IMR-90 (cell line): ENCODE data around the gene PCSK5. TPM values are rescaled to one million over a fixed set of nuclear protein-coding genes. Genes with fewer than 3 reads are reported as not detected.

Source experiments
- ATAC-seq: fragments of 200-7000 bp; cut with Tn5 transposase; 2 replicates; pipeline ENCODE4 v1.9.1; 2020; ENCODE audit warnings: low read depth, mild to moderate bottlenecking, moderate library complexity
- BruUV-seq: library from RNA; stranded (reverse); fragments of 400-500 nt; replicated peaks from 2 replicates; lab custom pipeline; 2021; lab: Mats Ljungman, UMichigan
- CTCF ChIA-PET: fragments of 300-600 bp; formaldehyde crosslinking; extraction: SDS; loops from one replicate; lab custom pipeline; 2021; ENCODE audit warnings: antibody characterized with exemption; lab: Yijun Ruan, JAX
- POLR2A ChIA-PET: fragments of 300-600 bp; sonication (Branson Sonifier 250); formaldehyde crosslinking; loops from one replicate; lab custom pipeline; 2022; ENCODE audit warnings: antibody characterized with exemption; ENCODE audit not compliant: unreplicated experiment; lab: Charles Lee
- DNase-seq: peaks from one replicate; pipeline ENCODE4 v3.0.0; 2013
- H2AFZ ChIP-seq: replicated peaks from 2 replicates; pipeline ENCODE3; 2013; ENCODE audit warnings: low read length, mild to moderate bottlenecking; ENCODE audit not compliant: poor library complexity
- H2AK5ac ChIP-seq: 2 replicates; pipeline ENCODE4 v1.6.1; 2013; ENCODE audit warnings: low read depth, low read length, inconsistent platforms
- H2AK9ac ChIP-seq: replicated peaks from 2 replicates; pipeline ENCODE3; 2013; ENCODE audit warnings: mild to moderate bottlenecking, low read depth, low read length, moderate library complexity; ENCODE audit not compliant: poor library complexity
- H2BK120ac ChIP-seq: 2 replicates; pipeline ENCODE4 v1.6.1; 2013; ENCODE audit warnings: low read depth, low read length, inconsistent platforms
- H2BK15ac ChIP-seq: 3 replicates; pipeline ENCODE4 v1.6.1; 2013; ENCODE audit warnings: low read depth, low read length, inconsistent platforms
- H2BK20ac ChIP-seq: 2 replicates; pipeline ENCODE4 v1.6.1; 2013; ENCODE audit warnings: low read depth, mild to moderate bottlenecking, inconsistent platforms, low read length, moderate library complexity
- H2BK5ac ChIP-seq: 2 replicates; pipeline ENCODE4 v1.6.1; 2013; ENCODE audit warnings: mild to moderate bottlenecking, low read depth, low read length, inconsistent platforms; ENCODE audit not compliant: poor library complexity, severe bottlenecking
- H3K14ac ChIP-seq: replicated peaks from 2 replicates; pipeline ENCODE4 v1.6.1; 2013; ENCODE audit warnings: low read depth, low read length, inconsistent platforms
- H3K18ac ChIP-seq: 2 replicates; pipeline ENCODE4 v1.6.1; 2013; ENCODE audit warnings: low read depth, low read length, control low read depth
- H3K23ac ChIP-seq: 2 replicates; pipeline ENCODE4 v1.6.1; 2013; ENCODE audit warnings: low read depth, low read length, inconsistent platforms
- H3K27ac ChIP-seq: 2 replicates; pipeline ENCODE4 v1.5.1; 2013; ENCODE audit warnings: mild to moderate bottlenecking, control low read depth, low read length; ENCODE audit not compliant: insufficient read depth
- H3K27me3 ChIP-seq: 2 replicates; pipeline ENCODE4 v1.6.1; 2013; ENCODE audit warnings: low read length; ENCODE audit not compliant: control insufficient read depth, insufficient read depth
- H3K36me3 ChIP-seq: 2 replicates; pipeline ENCODE4 v1.6.1; 2013; ENCODE audit warnings: low read length, mixed read lengths; ENCODE audit not compliant: control insufficient read depth, insufficient read depth
- H3K4ac ChIP-seq: 2 replicates; pipeline ENCODE4 v1.6.1; 2013; ENCODE audit warnings: low read depth, low read length, inconsistent platforms
- H3K4me1 ChIP-seq: 2 replicates; pipeline ENCODE4 v1.6.1; 2013; ENCODE audit warnings: low read length, mixed read lengths; ENCODE audit not compliant: control insufficient read depth, insufficient read depth
- H3K4me2 ChIP-seq: 2 replicates; pipeline ENCODE4 v1.6.1; 2013; ENCODE audit warnings: low read depth, mild to moderate bottlenecking, control low read depth, low read length, moderate library complexity
- H3K4me3 ChIP-seq: 2 replicates; pipeline ENCODE4 v1.5.1; 2013; ENCODE audit warnings: low read depth, mild to moderate bottlenecking, control low read depth, low read length, moderate library complexity; ENCODE audit not compliant: insufficient read depth
- H3K56ac ChIP-seq: 2 replicates; pipeline ENCODE4 v1.6.1; 2013; ENCODE audit warnings: low read length, inconsistent platforms; ENCODE audit not compliant: insufficient read depth; ENCODE audit errors: extremely low read depth
- H3K79me1 ChIP-seq, 2 experiments: 2 replicates each; pipeline ENCODE4 v1.6.1; 2013; ENCODE audit warnings: low read length in 2 of 2, inconsistent platforms in 1 of 2, low read depth in 1 of 2
- H3K9ac ChIP-seq: 2 replicates; pipeline ENCODE4 v1.6.1; 2013; ENCODE audit warnings: low read depth, low read length, control low read depth
- H3K9me1 ChIP-seq: 2 replicates; pipeline ENCODE4 v1.6.1; 2013; ENCODE audit warnings: low read length, inconsistent platforms; ENCODE audit not compliant: insufficient read depth
- H3K9me3 ChIP-seq: 2 replicates; pipeline ENCODE4 v1.6.1; 2013; ENCODE audit warnings: low read length; ENCODE audit not compliant: control insufficient read depth, insufficient read depth
- H4K20me1 ChIP-seq: 2 replicates; pipeline ENCODE4 v1.6.1; 2013; ENCODE audit warnings: low read length, inconsistent platforms; ENCODE audit not compliant: insufficient read depth
- H4K5ac ChIP-seq: 2 replicates; pipeline ENCODE4 v1.6.1; 2013; ENCODE audit warnings: mild to moderate bottlenecking, low read depth, low read length, control low read depth
- H4K8ac ChIP-seq, 2 experiments: 2 replicates each; pipeline ENCODE4 v1.6.1; 2013; ENCODE audit warnings: low read depth in 2 of 2, low read length in 2 of 2, control low read depth in 1 of 2, inconsistent platforms in 1 of 2
- H4K91ac ChIP-seq: 2 replicates; pipeline ENCODE4 v1.6.1; 2013; ENCODE audit warnings: low read depth, low read length, inconsistent platforms; ENCODE audit not compliant: insufficient read depth
- CHD1 ChIP-seq: IDR thresholded peaks from 2 replicates; pipeline ENCODE4 v1.6.1; 2012; ENCODE audit warnings: low read depth, low read length, improper control_type of control experiment
- FOS ChIP-seq: fragments of 150-350 bp; IDR thresholded peaks from 2 replicates; pipeline ENCODE4 v1.6.1; 2016; ENCODE audit warnings: low read depth, low read length
- MAZ ChIP-seq: IDR thresholded peaks from 2 replicates; pipeline ENCODE4 v1.6.1; 2012; ENCODE audit warnings: low read depth, mild to moderate bottlenecking, low read length, improper control_type of control experiment, moderate library complexity, borderline replicate concordance
- MXI1 ChIP-seq: IDR thresholded peaks from 2 replicates; pipeline ENCODE4 v1.6.1; 2012; ENCODE audit warnings: low read depth, mild to moderate bottlenecking, low read length, moderate library complexity, borderline replicate concordance
- POLR2A ChIP-seq: IDR thresholded peaks from 2 replicates; pipeline ENCODE4 v1.6.1; 2012; ENCODE audit warnings: mild to moderate bottlenecking, low read depth, low read length
- RAD21 ChIP-seq: IDR thresholded peaks from 2 replicates; pipeline ENCODE4 v1.6.1; 2012; ENCODE audit warnings: low read length, improper control_type of control experiment
- USF2 ChIP-seq: fragments of 150-350 bp; IDR thresholded peaks from 2 replicates; pipeline ENCODE4 v1.6.1; 2017; ENCODE audit warnings: mild to moderate bottlenecking, antibody characterized with exemption, low read length, low read depth
- WGBS, 2 experiments: methylation state at CpG; one replicate each; pipeline versions ENCODE4 v1.1.5 to v1.1.7; 2013; ENCODE audit warnings: missing lambda C conversion rate in 2 of 2; ENCODE audit not compliant: insufficient read length in 1 of 2; ENCODE audit errors: extremely low coverage in 2 of 2; 5-methylcytosine and 5-hydroxymethylcytosine counted together
- dilution Hi-C: fragments of 300-500 bp; cut with HindIII; formaldehyde crosslinking; loops from one replicate; pipeline ENCODE4 v1.14.3; 2018; ENCODE audit warnings: low sequenced_read_pairs; ENCODE audit not compliant: unreplicated experiment
- in situ Hi-C: fragments of 300-500 bp; cut with MboI; formaldehyde crosslinking; loops from 3 replicates; pipeline ENCODE4 v1.14.3; 2019; ENCODE audit warnings: low sequenced_read_pairs, inconsistent platforms, mixed read lengths
- intact Hi-C: fragments of 100-400 bp; cut with micrococcal nuclease; formaldehyde crosslinking; loops from 2 replicates; pipeline ENCODE4 v1.10.0; 2022
- polyA plus RNA-seq, 3 experiments: library from polyadenylated mRNA; depleted of rRNA; stranded (reverse); fragments of >200 nt; gene quantifications; 2 replicates each; pipeline ENCODE4 v1.2.3, GENCODE V29; 2012; ENCODE audit warnings: low replicate concordance in 1 of 3
- total RNA-seq: library from RNA; depleted of rRNA; stranded (reverse); fragments of >200 nt; gene quantifications from 2 replicates; pipeline ENCODE4 v1.2.3, GENCODE V29; 2012

PCSK5 gene
- total and polyA plus RNA-seq, 2 of the 4 experiments (the other 2 are of a cell fraction), result 1.5 to 3.0 TPM

DNA sequence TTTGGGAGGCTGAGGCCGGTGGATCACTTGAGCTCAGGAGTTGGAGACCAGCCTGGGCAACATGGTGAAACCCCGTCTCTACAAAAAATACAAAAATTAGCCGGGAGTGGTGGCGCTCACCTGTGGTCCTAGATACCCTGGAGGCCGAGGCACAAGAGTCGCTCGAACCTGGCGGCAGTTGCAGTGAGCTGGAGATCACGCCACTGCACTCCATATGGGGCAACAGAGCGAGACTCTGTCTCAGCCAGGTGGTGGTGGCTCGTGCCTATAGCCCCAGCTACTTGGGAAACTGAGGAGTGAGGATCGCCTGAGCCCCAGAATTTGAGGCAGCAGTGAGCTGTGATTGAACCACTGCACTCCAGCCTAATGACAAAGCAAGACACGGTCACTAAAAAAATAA is 506.1 kb downstream of the PCSK5 start:
- H3K9ac ChIP-seq, result no peak overlapping the region
- H4K5ac ChIP-seq, result no peak overlapping the region
- H3K9me3 ChIP-seq, result no peaks in the 10 kb centered on the region
- H3K18ac ChIP-seq, result no peak overlapping the region
- DNase-seq (no peak), ATAC-seq (no peak)
- no peaks in the 10 kb centered on the region for H4K20me1 ChIP-seq
- H3K79me1 ChIP-seq, result peaks cover 6 to 15% of the 10 kb centered on the region in 2 experiments
- no peak overlapping the region for H3K4me2 ChIP-seq
- H2AK5ac ChIP-seq, result no peak overlapping the region
- H3K4me1 ChIP-seq, result peaks cover 6% of the 10 kb centered on the region
- H2BK120ac ChIP-seq, result no peak overlapping the region
- TF ChIP-seq CHD1 (no peak), POLR2A (no peak), USF2 (no peak), MXI1 (no peak), MAZ (no peak), RAD21 (no peak), FOS (no peak)
- H4K8ac ChIP-seq, result no peak overlapping the region
- no peaks in the 10 kb centered on the region for H3K36me3 ChIP-seq
- no peak overlapping the region for H3K4ac ChIP-seq
- H3K4me3 ChIP-seq, result no peak overlapping the region
- H3K23ac ChIP-seq, result no peak overlapping the region
- 91% methylated on average over 9 of the region's 13 CpGs; no CpG with 5 or more reads in 1 of the 2 experiments for WGBS, 2 experiments
- H2BK15ac ChIP-seq, result no peak overlapping the region
- no peaks in the 10 kb centered on the region for H3K27me3 ChIP-seq
- no peak overlapping the region for H2AFZ ChIP-seq
- in situ Hi-C loops, result no loop called here
- H2BK5ac ChIP-seq, result no peak overlapping the region
- H3K56ac ChIP-seq, result no peak overlapping the region
- no peak overlapping the region for H4K91ac ChIP-seq
- intact Hi-C loops, result no loop called here
- ChIA-PET CTCF (no interaction called here), POLR2A (no interaction called here)
- H3K27ac ChIP-seq, result no peak overlapping the region
- H3K14ac ChIP-seq, result no peak overlapping the region
- no TSS peak for BruUV-seq
- H2BK20ac ChIP-seq, result no peak overlapping the region
- peaks cover 3% of the 10 kb centered on the region; the same call in 1 of the 2 replicates for H3K9me1 ChIP-seq
- no peak overlapping the region for H2AK9ac ChIP-seq
- dilution Hi-C loops, result no loop called here
